Activated B cell treated with CpG ODN at 0.5 μM for 24 hours (primary cell): ENCODE results near the gene ARFGAP1. TPM values are rescaled to one million over a fixed set of nuclear protein-coding genes. Genes with fewer than 3 reads are reported as not detected.

Experiments
- ATAC-seq: fragments of 200-7000 bp; cut with Tn5 transposase; one replicate; pipeline ENCODE4 v1.10.0; 2021; ENCODE audit warnings: low read depth, mild to moderate bottlenecking, moderate library complexity
- CTCF ChIA-PET: fragments of 350-600 bp; sonication (Branson Sonifier 250); formaldehyde crosslinking; loops from one replicate; lab custom pipeline; 2021; ENCODE audit warnings: antibody characterized with exemption; lab: Charles Lee
- POLR2A ChIA-PET: fragments of 350-600 bp; sonication (Branson Sonifier 250); formaldehyde crosslinking; loops from one replicate; lab custom pipeline; 2021; ENCODE audit warnings: antibody characterized with exemption; lab: Charles Lee
- DNase-seq: peaks from one replicate; pipeline ENCODE4 v3.0.0; 2022
- H3K27ac Mint-ChIP-seq: one replicate; pipeline ENCODE4 v1.8.0; 2020; ENCODE audit warnings: mixed read lengths
- H3K27me3 Mint-ChIP-seq: one replicate; pipeline ENCODE4 v1.8.0; 2021; ENCODE audit warnings: mixed read lengths
- H3K36me3 Mint-ChIP-seq: one replicate; pipeline ENCODE4 v1.8.0; 2021; ENCODE audit warnings: low read depth, mixed read lengths
- H3K4me1 Mint-ChIP-seq: one replicate; pipeline ENCODE4 v1.8.0; 2021; ENCODE audit warnings: mixed read lengths
- H3K4me3 Mint-ChIP-seq: one replicate; pipeline ENCODE4 v1.8.0; 2020; ENCODE audit warnings: mild to moderate bottlenecking, mixed read lengths
- H3K9me3 Mint-ChIP-seq: one replicate; pipeline ENCODE4 v1.8.0; 2020; ENCODE audit warnings: mixed read lengths
- CTCF ChIP-seq: fragments of 200-600 bp; IDR thresholded peaks from one replicate; pipeline ENCODE4 v1.8.0; 2022; ENCODE audit warnings: antibody characterized with exemption, mild to moderate bottlenecking
- intact Hi-C: fragments of 100-400 bp; cut with micrococcal nuclease; formaldehyde crosslinking; loops from one replicate; pipeline ENCODE4 v1.15.1; 2024
- total RNA-seq: library from RNA; stranded (reverse); gene quantifications from 2 replicates; pipeline ENCODE4 v1.2.3, GENCODE V29; 2022

The ARFGAP1 gene
- total RNA-seq, 1 donor from 2014 or later = 85.8 TPM

- no peak for TF ChIP-seq CTCF
- Mint-ChIP-seq H3K9me3 (no peaks in the 10 kb centered on the region), H3K36me3 (peaks cover 23% of the 10 kb centered on the region), H3K27ac (no peak overlapping the region), H3K27me3 (peaks cover 4% of the 10 kb centered on the region), H3K4me1 (no peaks in the 10 kb centered on the region), H3K4me3 (no peak overlapping the region)
- ChIA-PET POLR2A (no interaction called here), CTCF (interaction anchor here (1.3 kb wide), 1 partner anchor 66 kb away, joined by 5 read pairs; no protein-coding TSS in a partner anchor)
- intact Hi-C loops = no loop called here
- ATAC-seq (no peak), DNase-seq (no peak)
Observed at GRCh38 chr20:63290136-63290676, 17.6 kb downstream of the ARFGAP1 start.

- H3K4me3 Mint-ChIP-seq = no peak overlapping the region
- no peak overlapping the region for H3K27ac Mint-ChIP-seq
- H3K36me3 Mint-ChIP-seq = peaks cover 18% of the 10 kb centered on the region
- ChIA-PET CTCF (interaction anchor here (1.3 kb wide), 1 partner anchor 67 kb away, joined by 5 read pairs; no protein-coding TSS in a partner anchor), POLR2A (no interaction called here)
- H3K9me3 Mint-ChIP-seq = no peaks in the 10 kb centered on the region
- peaks cover 9% of the 10 kb centered on the region for H3K27me3 Mint-ChIP-seq
- ATAC-seq = peak; percentile 83
- no peaks in the 10 kb centered on the region for H3K4me1 Mint-ChIP-seq
- no peak for TF ChIP-seq CTCF
- peak; percentile 65 for DNase-seq
- intact Hi-C loops = loop anchor here (1.0 kb wide), 2 partner anchors 19 to 68 kb away; partner anchors contain the start of gene ARFGAP1
Observed at GRCh38 chr20:63290677-63291472, 18.3 kb downstream of the ARFGAP1 start.

GRCh38 chr20:63291811-63292210, 19.2 kb downstream of the ARFGAP1 start:
- Mint-ChIP-seq H3K27ac (no peak overlapping the region), H3K9me3 (no peaks in the 10 kb centered on the region), H3K4me1 (peaks cover 2% of the 10 kb centered on the region), H3K36me3 (peaks cover 13% of the 10 kb centered on the region), H3K27me3 (peaks cover 9% of the 10 kb centered on the region), H3K4me3 (no peak overlapping the region)
- no peak for TF ChIP-seq CTCF
- intact Hi-C loops = loop anchor here (1.0 kb wide), 2 partner anchors 20 to 69 kb away; partner anchors contain the start of gene ARFGAP1
- DNase-seq (no peak), ATAC-seq (no peak)
- ChIA-PET POLR2A (no interaction called here), CTCF (interaction anchor here (1.3 kb wide), 1 partner anchor 68 kb away, joined by 3 read pairs; no protein-coding TSS in a partner anchor)

- Mint-ChIP-seq H3K9me3 (no peaks in the 10 kb centered on the region), H3K36me3 (peaks cover 11% of the 10 kb centered on the region), H3K27me3 (peaks cover 11% of the 10 kb centered on the region), H3K4me1 (peaks cover 2% of the 10 kb centered on the region), H3K4me3 (no peak overlapping the region), H3K27ac (no peak overlapping the region)
- ChIA-PET CTCF (interaction anchor here (1.3 kb wide), 1 partner anchor 69 kb away, joined by 3 read pairs; no protein-coding TSS in a partner anchor), POLR2A (no interaction called here)
- ATAC-seq = no peak
- intact Hi-C loops = no loop called here
- TF ChIP-seq CTCF = no peak
- no peak for DNase-seq
Observed at GRCh38 chr20:63292292-63292701, 19.7 kb downstream of the ARFGAP1 start.

- Mint-ChIP-seq H3K36me3 (peaks cover 11% of the 10 kb centered on the region), H3K4me3 (no peak within 1 kb of the TSS), H3K4me1 (peaks cover 2% of the 10 kb centered on the region), H3K9me3 (no peaks in the 10 kb centered on the region), H3K27ac (no peak within 1 kb of the TSS), H3K27me3 (peaks cover 11% of the 10 kb centered on the region)
- no peak for ATAC-seq
- POLR2A ChIA-PET = no interaction called here
- no peak for DNase-seq
- intact Hi-C loops = no loop called here
- CTCF ChIA-PET = no interaction called here
- no peak for TF ChIP-seq CTCF
Observed at GRCh38 chr20:63292904-63293303, 20.3 kb downstream of the ARFGAP1 start, which contains the start of gene COL20A1. Gene COL20A1 (plus strand): TSS chr20:63293186. CDS start chr20:63295108, 1,922 bp downstream.
